DND-41 (cell line): ENCODE measurements around the gene HEXIM2.

Experiments
- CTCF ChIP-seq: IDR thresholded peaks from 2 replicates; pipeline ENCODE4 v1.5.1; 2012; ENCODE audit warnings: borderline replicate concordance, low read length, moderate library complexity, mild to moderate bottlenecking; ENCODE audit not compliant: poor library complexity, severe bottlenecking; ENCODE audit errors: extremely low read depth
- EZH2 ChIP-seq: IDR thresholded peaks from 3 replicates; pipeline ENCODE4 v1.6.1; 2012; ENCODE audit warnings: borderline replicate concordance, low read depth, mild to moderate bottlenecking, moderate library complexity, low read length, inconsistent platforms; ENCODE audit not compliant: severe bottlenecking

GRCh38 chr17:45130681-45131615 lies 30.7 kb upstream of the HEXIM2 start:
- TF ChIP-seq EZH2: no peak
- no peak for TF ChIP-seq CTCF
